ENCODE data around the gene SH3BP5.

SH3BP5 gene

GRCh38 chr3:15271030-15271429 is 61.4 kb downstream of the SH3BP5 start:
- H3K9ac ChIP-seq (ENCODE audit: low read length), result no peak overlapping the region
- no peak overlapping the region for H3K27ac ChIP-seq (ENCODE audit: low read depth, low read length)
- H3K4me3 ChIP-seq (ENCODE audit: low read depth in 1 of 2, low read length in 2 of 2), result no peak overlapping the region
- no peaks in the 10 kb centered on the region for H3K9me3 ChIP-seq (ENCODE audit: low read length)
- H3K36me3 ChIP-seq (ENCODE audit: insufficient read depth, low read length), result no peaks in the 10 kb centered on the region
- H3K27me3 ChIP-seq (ENCODE audit: control insufficient read depth in 1 of 2, insufficient read depth in 2 of 2, low read length in 2 of 2), result no peaks in the 10 kb centered on the region
- H3K4me1 ChIP-seq (ENCODE audit: insufficient read depth, low read length), result peaks cover 16% of the 10 kb centered on the region

DNA sequence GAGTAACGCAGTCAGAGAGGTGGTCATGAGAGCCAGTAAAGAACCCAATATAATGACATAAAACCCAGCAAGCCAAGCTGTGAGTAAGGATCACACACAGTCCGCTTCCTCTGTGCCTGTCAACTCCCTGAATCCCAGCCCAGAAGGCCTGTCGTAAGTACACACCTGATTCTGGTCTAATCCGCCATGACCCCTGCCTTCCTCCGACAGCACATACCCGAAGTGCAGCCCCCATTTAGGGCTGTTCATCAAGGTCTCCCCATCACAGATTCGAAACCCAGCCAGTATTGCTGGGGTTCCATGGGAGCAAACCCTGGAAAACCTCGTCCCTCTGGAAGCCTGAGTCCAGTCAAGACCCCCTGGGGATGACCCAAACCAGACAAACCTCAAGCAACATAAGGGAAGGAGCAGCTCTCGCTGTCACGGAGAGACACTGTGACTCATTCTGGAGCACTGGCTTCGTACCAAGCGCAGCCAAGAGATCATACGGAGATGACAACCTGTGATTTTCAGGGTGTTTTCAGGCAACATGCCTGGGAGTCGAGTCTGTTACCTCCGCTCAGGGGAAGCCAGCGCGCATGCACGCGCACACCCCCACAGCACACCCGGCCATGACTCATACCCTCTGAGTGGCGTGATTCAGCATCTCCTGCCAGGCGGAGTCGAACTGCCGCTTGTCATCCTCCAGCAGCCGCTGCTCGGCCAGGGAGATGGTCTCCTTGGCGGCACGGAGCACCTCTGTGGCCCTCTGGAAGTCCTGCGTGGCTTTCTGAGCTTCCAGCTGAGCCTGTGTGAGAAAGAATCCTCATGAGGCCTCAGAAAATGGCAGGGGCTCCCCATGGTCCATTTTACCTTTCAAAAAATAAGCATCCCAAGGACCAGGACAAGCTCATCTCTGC is 63.0 kb downstream of the SH3BP5 start:
- Histone ChIP-seq H3K9ac (ENCODE audit: low read length) (no peak overlapping the region), H3K9me3 (ENCODE audit: low read length) (no peaks in the 10 kb centered on the region), H3K4me1 (ENCODE audit: insufficient read depth, low read length) (peaks cover 12% of the 10 kb centered on the region), H3K4me3 (ENCODE audit: low read depth in 1 of 2, low read length in 2 of 2) (no peak overlapping the region), H3K27ac (ENCODE audit: low read depth, low read length) (peak overlapping the region; percentile 42), H3K36me3 (ENCODE audit: insufficient read depth, low read length) (no peaks in the 10 kb centered on the region), H3K27me3 (ENCODE audit: control insufficient read depth in 1 of 2, insufficient read depth in 2 of 2, low read length in 2 of 2) (no peaks in the 10 kb centered on the region)

DNA sequence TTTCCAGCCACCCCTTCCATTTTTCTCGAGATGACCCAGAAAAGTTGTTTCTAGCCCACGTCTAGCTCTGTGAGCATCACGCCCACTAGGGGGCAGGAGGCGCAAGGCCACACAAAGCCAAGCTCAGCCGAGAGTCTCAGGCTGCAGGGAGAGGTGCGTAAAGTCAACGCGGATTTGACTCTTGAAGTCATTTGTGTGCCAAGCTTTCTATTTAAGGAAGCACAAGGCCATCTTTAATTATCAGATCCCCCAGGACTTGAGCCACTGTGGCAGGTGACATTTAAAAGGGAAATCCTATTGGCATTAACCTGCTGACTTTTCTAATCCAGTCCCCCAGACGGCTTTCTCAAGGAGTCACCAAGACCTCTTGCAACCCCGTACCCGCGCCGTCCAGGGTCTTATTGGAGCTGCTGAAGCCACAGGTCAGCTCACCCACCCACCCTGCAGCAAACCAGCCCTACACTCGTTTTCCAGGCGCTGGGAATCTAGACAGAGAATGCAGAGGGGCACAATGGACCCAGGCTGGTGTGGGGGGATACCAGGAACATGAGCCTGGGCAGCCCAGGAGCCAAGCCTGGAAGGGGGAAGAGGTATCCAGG is 64.3 kb downstream of the SH3BP5 start:
- Histone ChIP-seq H3K27ac (ENCODE audit: low read depth, low read length) (no peak overlapping the region), H3K36me3 (ENCODE audit: insufficient read depth, low read length) (no peaks in the 10 kb centered on the region), H3K27me3 (ENCODE audit: control insufficient read depth in 1 of 2, insufficient read depth in 2 of 2, low read length in 2 of 2) (no peaks in the 10 kb centered on the region), H3K4me1 (ENCODE audit: insufficient read depth, low read length) (peaks cover 19% of the 10 kb centered on the region), H3K9me3 (ENCODE audit: low read length) (no peaks in the 10 kb centered on the region), H3K9ac (ENCODE audit: low read length) (no peak overlapping the region), H3K4me3 (ENCODE audit: low read depth in 1 of 2, low read length in 2 of 2) (no peak overlapping the region)

GRCh38 chr3:15267502-15267901 is 64.9 kb downstream of the SH3BP5 start:
- H3K9ac ChIP-seq (ENCODE audit: low read length), result no peak overlapping the region
- H3K4me3 ChIP-seq (ENCODE audit: low read depth in 1 of 2, low read length in 2 of 2), result no peak overlapping the region
- H3K36me3 ChIP-seq (ENCODE audit: insufficient read depth, low read length), result no peaks in the 10 kb centered on the region
- no peak overlapping the region for H3K27ac ChIP-seq (ENCODE audit: low read depth, low read length)
- peaks cover 19% of the 10 kb centered on the region for H3K4me1 ChIP-seq (ENCODE audit: insufficient read depth, low read length)
- H3K9me3 ChIP-seq (ENCODE audit: low read length), result no peaks in the 10 kb centered on the region
- no peaks in the 10 kb centered on the region for H3K27me3 ChIP-seq (ENCODE audit: control insufficient read depth in 1 of 2, insufficient read depth in 2 of 2, low read length in 2 of 2)

DNA sequence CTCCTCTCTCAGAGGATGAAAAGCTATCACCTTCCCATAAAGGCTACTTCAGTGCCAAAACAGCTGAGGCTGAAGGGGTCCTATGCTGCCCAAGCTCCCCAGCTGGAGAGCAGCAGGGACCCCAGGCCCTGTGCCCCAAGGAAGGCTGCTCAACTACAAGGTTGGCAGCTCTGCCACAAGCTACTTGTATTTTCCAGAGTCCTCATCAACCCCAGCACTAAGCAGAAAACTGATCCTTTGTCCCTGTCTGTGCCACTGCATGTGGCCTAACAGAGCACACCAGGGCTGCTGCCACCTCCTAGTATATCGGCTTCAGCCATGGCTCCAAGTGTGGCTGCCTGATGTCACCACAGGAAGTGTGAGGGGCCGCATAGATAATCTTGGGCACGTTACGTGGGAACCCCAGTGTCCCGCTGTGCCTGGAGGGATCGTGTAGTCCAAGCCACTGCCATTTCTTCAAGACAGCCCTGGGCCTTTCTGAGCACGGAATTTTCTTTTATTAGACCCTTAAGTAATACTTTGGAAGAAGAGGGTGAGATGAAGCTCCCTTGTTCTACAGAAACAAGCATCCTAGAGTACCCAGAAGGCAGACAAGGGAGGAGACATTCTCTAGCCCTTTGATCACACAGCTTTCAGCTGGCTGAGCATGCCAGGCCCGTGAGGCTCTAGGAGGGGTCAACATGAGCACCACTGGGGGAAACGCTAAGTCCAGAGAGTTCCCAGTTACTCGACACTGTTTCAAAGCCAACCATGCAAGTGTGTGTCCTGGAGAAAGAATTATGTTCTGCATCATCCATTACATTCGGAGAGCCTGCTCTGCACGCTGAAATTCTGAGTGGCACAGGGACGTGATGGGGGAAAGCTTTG is 65.6 kb downstream of the SH3BP5 start:
- Histone ChIP-seq H3K4me1 (ENCODE audit: insufficient read depth, low read length) (peaks cover 19% of the 10 kb centered on the region), H3K9ac (ENCODE audit: low read length) (no peak overlapping the region), H3K27me3 (ENCODE audit: control insufficient read depth in 1 of 2, insufficient read depth in 2 of 2, low read length in 2 of 2) (no peaks in the 10 kb centered on the region), H3K36me3 (ENCODE audit: insufficient read depth, low read length) (no peaks in the 10 kb centered on the region), H3K27ac (ENCODE audit: low read depth, low read length) (no peak overlapping the region), H3K4me3 (ENCODE audit: low read depth in 1 of 2, low read length in 2 of 2) (no peak overlapping the region), H3K9me3 (ENCODE audit: low read length) (no peaks in the 10 kb centered on the region)

GRCh38 chr3:15265655-15266509 is 66.5 kb downstream of the SH3BP5 start:
- Histone ChIP-seq H3K27me3 (ENCODE audit: control insufficient read depth in 1 of 2, insufficient read depth in 2 of 2, low read length in 2 of 2) (no peaks in the 10 kb centered on the region), H3K27ac (ENCODE audit: low read depth, low read length) (no peak overlapping the region), H3K4me3 (ENCODE audit: low read depth in 1 of 2, low read length in 2 of 2) (no peak overlapping the region), H3K4me1 (ENCODE audit: insufficient read depth, low read length) (peaks cover 19% of the 10 kb centered on the region), H3K9me3 (ENCODE audit: low read length) (no peaks in the 10 kb centered on the region), H3K36me3 (ENCODE audit: insufficient read depth, low read length) (no peaks in the 10 kb centered on the region), H3K9ac (ENCODE audit: low read length) (no peak overlapping the region)

GRCh38 chr3:15264486-15264885 is 67.9 kb downstream of the SH3BP5 start:
- Histone ChIP-seq H3K4me3 (ENCODE audit: low read depth in 1 of 2, low read length in 2 of 2) (no peak overlapping the region), H3K9me3 (ENCODE audit: low read length) (no peaks in the 10 kb centered on the region), H3K4me1 (ENCODE audit: insufficient read depth, low read length) (peaks cover 11% of the 10 kb centered on the region), H3K27ac (ENCODE audit: low read depth, low read length) (no peak overlapping the region), H3K9ac (ENCODE audit: low read length) (no peak overlapping the region), H3K36me3 (ENCODE audit: insufficient read depth, low read length) (peaks cover 12% of the 10 kb centered on the region), H3K27me3 (ENCODE audit: control insufficient read depth in 1 of 2, insufficient read depth in 2 of 2, low read length in 2 of 2) (no peaks in the 10 kb centered on the region)

DNA sequence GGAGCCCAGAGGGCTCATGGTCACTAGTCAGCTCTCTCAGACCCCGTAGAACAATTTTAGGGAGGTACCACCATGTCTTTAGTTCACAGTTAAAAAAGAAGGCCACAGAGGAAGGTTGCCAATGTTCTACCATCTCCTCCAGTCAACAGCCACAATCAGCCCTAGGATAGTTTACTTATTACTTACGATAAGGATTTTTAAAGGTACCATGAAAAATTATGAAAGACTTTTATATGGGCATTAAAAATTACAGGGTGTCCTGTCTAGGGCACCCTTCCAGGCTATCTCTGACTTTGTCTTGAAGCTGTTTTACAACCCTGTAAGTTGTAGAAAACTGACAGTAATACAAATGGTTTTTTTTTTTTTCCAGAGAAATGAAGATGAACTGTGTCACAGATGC is 68.5 kb downstream of the SH3BP5 start:
- Histone ChIP-seq H3K27me3 (ENCODE audit: control insufficient read depth in 1 of 2, insufficient read depth in 2 of 2, low read length in 2 of 2) (no peaks in the 10 kb centered on the region), H3K4me3 (ENCODE audit: low read depth in 1 of 2, low read length in 2 of 2) (no peak overlapping the region), H3K9ac (ENCODE audit: low read length) (no peak overlapping the region), H3K9me3 (ENCODE audit: low read length) (no peaks in the 10 kb centered on the region), H3K4me1 (ENCODE audit: insufficient read depth, low read length) (peaks cover 8% of the 10 kb centered on the region), H3K36me3 (ENCODE audit: insufficient read depth, low read length) (peaks cover 17% of the 10 kb centered on the region), H3K27ac (ENCODE audit: low read depth, low read length) (no peak overlapping the region)

GRCh38 chr3:15263120-15263519 is 69.3 kb downstream of the SH3BP5 start:
- no peaks in the 10 kb centered on the region for H3K9me3 ChIP-seq (ENCODE audit: low read length)
- no peaks in the 10 kb centered on the region for H3K27me3 ChIP-seq (ENCODE audit: control insufficient read depth in 1 of 2, insufficient read depth in 2 of 2, low read length in 2 of 2)
- H3K36me3 ChIP-seq (ENCODE audit: insufficient read depth, low read length), result peaks cover 22% of the 10 kb centered on the region
- H3K4me1 ChIP-seq (ENCODE audit: insufficient read depth, low read length), result peaks cover 7% of the 10 kb centered on the region
- H3K4me3 ChIP-seq (ENCODE audit: low read depth in 1 of 2, low read length in 2 of 2), result no peak overlapping the region
- no peak overlapping the region for H3K27ac ChIP-seq (ENCODE audit: low read depth, low read length)
- H3K9ac ChIP-seq (ENCODE audit: low read length), result no peak overlapping the region

DNA sequence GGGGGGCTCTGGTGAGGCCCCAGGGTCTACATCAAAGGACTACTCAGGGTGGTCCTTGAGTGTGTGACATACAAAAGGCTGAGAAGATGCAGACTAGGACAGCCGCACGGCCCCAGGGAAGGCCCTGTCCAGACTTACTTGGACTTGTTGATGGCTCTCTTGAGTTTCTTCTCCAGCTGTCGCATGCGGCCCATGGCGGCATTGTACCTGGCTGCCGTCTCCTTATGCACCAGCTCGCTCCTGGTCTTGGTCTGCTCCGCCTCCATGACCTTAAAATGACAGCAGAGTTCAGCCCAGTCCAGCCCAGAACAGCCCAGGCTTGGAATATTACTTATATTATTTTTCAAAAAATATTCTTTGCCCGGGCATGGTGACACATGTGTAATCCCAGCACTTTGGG is 70.4 kb downstream of the SH3BP5 start:
- Histone ChIP-seq H3K4me3 (ENCODE audit: low read depth in 1 of 2, low read length in 2 of 2) (no peak overlapping the region), H3K36me3 (ENCODE audit: insufficient read depth, low read length) (peaks cover 25% of the 10 kb centered on the region), H3K9me3 (ENCODE audit: low read length) (no peaks in the 10 kb centered on the region), H3K9ac (ENCODE audit: low read length) (no peak overlapping the region), H3K4me1 (ENCODE audit: insufficient read depth, low read length) (peaks cover 7% of the 10 kb centered on the region), H3K27ac (ENCODE audit: low read depth, low read length) (no peak overlapping the region), H3K27me3 (ENCODE audit: control insufficient read depth in 1 of 2, insufficient read depth in 2 of 2, low read length in 2 of 2) (no peaks in the 10 kb centered on the region)
